Measurements from ENCODE around the gene CPSF4L. TPM values are rescaled to one million over a fixed set of nuclear protein-coding genes. Genes with fewer than 3 reads are reported as not detected.

The CPSF4L gene
- total and polyA plus RNA-seq, 2 donors (not counting 3 experiments of a cell fraction or from before 2014, with no cell fraction given) = not detected

- no peak for TF ChIP-seq EZH2 (IDR thresholded peaks at IDR 0.05; ENCODE audit: borderline replicate concordance, low read depth, low read length, severe bottlenecking)
- ChIA-PET CTCF (interaction anchor here (1.6 kb wide), 1 partner anchor 99 kb away, joined by 4 read pairs; no protein-coding TSS in a partner anchor), POLR2A (no interaction called here)
- Histone ChIP-seq H3K27me3 (ENCODE audit: control insufficient read depth in 2 of 2, insufficient read depth in 2 of 2, low read length in 2 of 2) (no peaks in the 10 kb centered on the region), H3K36me3 (ENCODE audit: control insufficient read depth in 2 of 2, extremely low read depth in 1 of 2, insufficient read depth in 2 of 2, low read length in 2 of 2) (no peaks in the 10 kb centered on the region), H3K4me3 (replicated peaks in 1 of 3; ENCODE audit: insufficient read depth in 1 of 3, low read depth in 1 of 3, low read length in 3 of 3) (no peak overlapping the region), H3K9me3 (replicated peaks; ENCODE audit: control insufficient read depth, insufficient read depth, low read length) (no peaks in the 10 kb centered on the region), H3K27ac (ENCODE audit: insufficient read depth, low read depth, low read length) (no peak overlapping the region), H3K79me2 (ENCODE audit: control insufficient read depth, insufficient read depth, low read length) (no peaks in the 10 kb centered on the region), H3K4me2 (ENCODE audit: insufficient read depth, low read length) (no peak overlapping the region), H3K9me1 (replicated peaks; ENCODE audit: control insufficient read depth, extremely low read depth, insufficient read depth, low read length) (no peaks in the 10 kb centered on the region), H2AFZ (ENCODE audit: low read depth, low read length) (no peak overlapping the region), H3K4me1 (ENCODE audit: control insufficient read depth, extremely low read depth, insufficient read depth, low read length) (no peaks in the 10 kb centered on the region), H3K9ac (replicated peaks; ENCODE audit: extremely low read depth, insufficient read depth, low read length) (no peak overlapping the region), H4K20me1 (replicated peaks; ENCODE audit: control insufficient read depth, extremely low read depth, insufficient read depth, low read length) (no peaks in the 10 kb centered on the region)
- dilution Hi-C loops (cut with MboI; ENCODE audit: extremely low pct_ligation_motif_present, low sequenced_read_pairs) = no loop called here
- intact Hi-C loops (cut with micrococcal nuclease) = no loop called here
- DNase-seq (ENCODE audit: low read depth, low spot score) (no peak), FAIRE-seq (no peak)
- BruUV-seq (replicated peaks) = no TSS peak
Measured at GRCh38 chr17:73271072-73271471, 9.4 kb upstream of the CPSF4L start.

- FAIRE-seq = no peak
- CTCF ChIA-PET = interaction anchor here (1.6 kb wide), 1 partner anchor 100 kb away, joined by 4 read pairs; no protein-coding TSS in a partner anchor
Measured at GRCh38 chr17:73269791-73270190, 8.1 kb upstream of the CPSF4L start.

More at GRCh38 chr17:73269791-73270190, 8.1 kb upstream of the CPSF4L start:
- Histone ChIP-seq H3K9me1 (replicated peaks; ENCODE audit: control insufficient read depth, extremely low read depth, insufficient read depth, low read length) (no peaks in the 10 kb centered on the region), H3K36me3 (ENCODE audit: control insufficient read depth in 2 of 2, extremely low read depth in 1 of 2, insufficient read depth in 2 of 2, low read length in 2 of 2) (no peaks in the 10 kb centered on the region), H3K9ac (replicated peaks; ENCODE audit: extremely low read depth, insufficient read depth, low read length) (no peak overlapping the region), H3K27me3 (ENCODE audit: control insufficient read depth in 2 of 2, insufficient read depth in 2 of 2, low read length in 2 of 2) (no peaks in the 10 kb centered on the region), H3K9me3 (replicated peaks; ENCODE audit: control insufficient read depth, insufficient read depth, low read length) (no peaks in the 10 kb centered on the region), H3K4me3 (replicated peaks in 1 of 3; ENCODE audit: insufficient read depth in 1 of 3, low read depth in 1 of 3, low read length in 3 of 3) (no peak overlapping the region), H3K4me2 (ENCODE audit: insufficient read depth, low read length) (no peak overlapping the region), H3K4me1 (ENCODE audit: control insufficient read depth, extremely low read depth, insufficient read depth, low read length) (no peaks in the 10 kb centered on the region), H3K27ac (ENCODE audit: insufficient read depth, low read depth, low read length) (no peak overlapping the region), H4K20me1 (replicated peaks; ENCODE audit: control insufficient read depth, extremely low read depth, insufficient read depth, low read length) (no peaks in the 10 kb centered on the region), H3K79me2 (ENCODE audit: control insufficient read depth, insufficient read depth, low read length) (no peaks in the 10 kb centered on the region), H2AFZ (ENCODE audit: low read depth, low read length) (no peak overlapping the region)
- intact Hi-C loops (cut with micrococcal nuclease) (no loop called here), dilution Hi-C loops (cut with MboI; ENCODE audit: extremely low pct_ligation_motif_present, low sequenced_read_pairs) (no loop called here)
- no peak for TF ChIP-seq FOS (IDR thresholded peaks at IDR 0.05; ENCODE audit: borderline replicate concordance, insufficient read depth, low read length)
- no peak for TF ChIP-seq POLR2A (IDR thresholded peaks at IDR 0.05; ENCODE audit: low read depth, low read length)
- POLR2A ChIA-PET = no interaction called here
- no peak for DNase-seq (ENCODE audit: low read depth, low spot score)
- no TSS peak for BruUV-seq (replicated peaks)

All from endothelial cell of umbilical vein (primary cell).